Vagina (tissue), 2 donors: ENCODE results near the gene UBE2I. TPM values are rescaled to one million over a fixed set of nuclear protein-coding genes. Genes with fewer than 3 reads are reported as not detected.

Experiments used
- DNase-seq, 2 donors: peaks; one replicate each; pipeline ENCODE4 v3.0.0-alpha.2; 2017; ENCODE audit errors: extremely low spot score in 2 of 2
- H3K27ac ChIP-seq: fragments of 200-600 bp; sonication (generic); one replicate; pipeline ENCODE4 v1.5.1; 2019
- H3K27me3 ChIP-seq: fragments of 200-600 bp; sonication (generic); one replicate; pipeline ENCODE4 v1.5.1; 2019
- H3K36me3 ChIP-seq, 2 donors: fragments of 200-600 bp; sonication (generic); one replicate each; pipeline ENCODE4 v1.5.1; 2017 to 2019
- H3K4me1 ChIP-seq: fragments of 200-600 bp; sonication (generic); one replicate; pipeline ENCODE4 v1.5.1; 2019
- H3K4me3 ChIP-seq, 2 donors: fragments of 200-600 bp; sonication (generic); 1 replicate in 1 of 2; 2 replicates in 1 of 2; pipeline ENCODE4 v1.5.1; 2016 to 2019
- H3K9me3 ChIP-seq: fragments of 200-600 bp; sonication (generic); one replicate; pipeline ENCODE4 v1.5.1; 2019
- CTCF ChIP-seq, 3 experiments: fragments of 450-650 bp in 2 of 3; fragments of 200-600 bp in 1 of 3; sonication (generic) in 1 of 3; IDR thresholded peaks; one replicate each; pipeline ENCODE4 v1.5.1; 2017 to 2019; ENCODE audit warnings: antibody characterized with exemption in 3 of 3, mild to moderate bottlenecking in 2 of 3, moderate library complexity in 2 of 3
- POLR2A ChIP-seq, 2 donors: fragments of 450-650 bp; IDR thresholded peaks; one replicate each; pipeline ENCODE4 v1.6.1; 2017; ENCODE audit warnings: antibody characterized with exemption in 2 of 2, mild to moderate bottlenecking in 2 of 2, moderate library complexity in 2 of 2
- POLR2AphosphoS5 ChIP-seq, 2 donors: sonication (generic); formaldehyde crosslinking; IDR thresholded peaks; one replicate each; pipeline ENCODE4 v1.9.0; 2017; ENCODE audit warnings: antibody characterized with exemption in 2 of 2, mild to moderate bottlenecking in 2 of 2, low read depth in 1 of 2; ENCODE audit not compliant: insufficient read depth in 1 of 2
- intact Hi-C: fragments of 100-400 bp; cut with DNase I; formaldehyde crosslinking; loops from one replicate; pipeline ENCODE4 v1.15.1; 2023
- total RNA-seq: library from RNA; depleted of rRNA; stranded (reverse); fragments of >200 nt; gene quantifications from one replicate; pipeline ENCODE4 v1.2.3, GENCODE V29; 2016

UBE2I gene
- total RNA-seq, 1 donor from 2014 or later = 51.3 TPM

DNA sequence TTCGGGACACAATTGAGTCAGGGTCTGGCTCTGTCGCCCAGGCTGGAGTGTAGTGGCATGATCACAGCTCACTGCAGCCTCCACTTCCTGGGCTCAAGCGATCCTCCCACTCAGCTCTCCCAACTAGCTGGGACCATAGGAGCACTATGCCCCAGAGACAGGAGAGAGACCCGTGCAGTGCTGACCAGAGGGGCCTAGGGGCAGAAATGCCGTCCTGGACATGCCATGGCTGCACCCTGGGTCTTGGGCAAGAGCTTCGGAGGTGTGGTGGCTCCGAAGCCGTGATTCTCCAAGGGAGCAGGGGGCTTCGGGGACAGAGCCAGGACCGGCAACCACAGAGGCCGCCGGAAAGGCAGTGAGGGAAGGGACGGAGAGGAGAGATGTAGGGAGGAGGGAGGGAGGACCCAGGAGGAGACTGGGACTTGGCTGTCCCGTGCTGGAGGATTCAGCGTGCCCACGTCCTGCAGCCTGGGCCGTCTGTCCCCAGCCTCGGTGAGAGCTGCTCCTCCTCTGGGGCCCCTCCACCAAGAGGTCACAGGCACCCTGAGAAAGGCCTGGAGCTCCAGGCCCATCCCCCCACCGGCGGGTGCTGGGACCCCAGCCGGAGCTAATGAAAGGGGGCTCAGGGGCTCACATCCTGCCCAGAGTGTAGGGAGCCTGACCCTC, 31.7 kb upstream of the UBE2I start:
- DNase-seq = no peak
- no peak overlapping the region for H3K27ac ChIP-seq
- TF ChIP-seq POLR2AphosphoS5 (IDR thresholded peaks at IDR 0.05; ENCODE audit: insufficient read depth in 1 of 2, low read depth in 1 of 2) = no peak
- TF ChIP-seq CTCF (IDR thresholded peaks at IDR 0.05) = no peak
- no peak for TF ChIP-seq POLR2A (IDR thresholded peaks at IDR 0.05)
- intact Hi-C loops = no loop called here
- H3K4me3 ChIP-seq = no peak overlapping the region
- no peaks in the 10 kb centered on the region for H3K4me1 ChIP-seq
- H3K9me3 ChIP-seq = no peaks in the 10 kb centered on the region
- H3K36me3 ChIP-seq = no peaks in the 10 kb centered on the region
- H3K27me3 ChIP-seq = no peaks in the 10 kb centered on the region

GRCh38 chr16:1278477-1278876, 31.0 kb upstream of the UBE2I start:
- DNase-seq = no peak
- TF ChIP-seq CTCF (IDR thresholded peaks at IDR 0.05) = no peak
- TF ChIP-seq POLR2A (IDR thresholded peaks at IDR 0.05) = no peak
- no peak for TF ChIP-seq POLR2AphosphoS5 (IDR thresholded peaks at IDR 0.05; ENCODE audit: insufficient read depth in 1 of 2, low read depth in 1 of 2)
- no peaks in the 10 kb centered on the region for H3K9me3 ChIP-seq
- intact Hi-C loops = no loop called here
- no peak overlapping the region for H3K27ac ChIP-seq
- no peak overlapping the region for H3K4me3 ChIP-seq
- H3K4me1 ChIP-seq = no peaks in the 10 kb centered on the region
- H3K36me3 ChIP-seq = no peaks in the 10 kb centered on the region
- no peaks in the 10 kb centered on the region for H3K27me3 ChIP-seq

GRCh38 chr16:1279081-1279944, 30.1 kb upstream of the UBE2I start:
- Histone ChIP-seq H3K27me3 (no peaks in the 10 kb centered on the region), H3K9me3 (no peaks in the 10 kb centered on the region), H3K36me3 (no peaks in the 10 kb centered on the region), H3K4me1 (no peaks in the 10 kb centered on the region), H3K4me3 (no peak overlapping the region), H3K27ac (no peak overlapping the region)
- DNase-seq = no peak
- intact Hi-C loops = no loop called here
- TF ChIP-seq POLR2A (IDR thresholded peaks at IDR 0.05) (no peak), POLR2AphosphoS5 (IDR thresholded peaks at IDR 0.05; ENCODE audit: insufficient read depth in 1 of 2, low read depth in 1 of 2) (no peak), CTCF (IDR thresholded peaks at IDR 0.05) (no peak)

- Histone ChIP-seq H3K9me3 (no peaks in the 10 kb centered on the region), H3K27me3 (no peaks in the 10 kb centered on the region), H3K36me3 (no peaks in the 10 kb centered on the region), H3K4me1 (no peaks in the 10 kb centered on the region), H3K27ac (no peak overlapping the region), H3K4me3 (no peak overlapping the region)
- TF ChIP-seq POLR2AphosphoS5 (IDR thresholded peaks at IDR 0.05; ENCODE audit: insufficient read depth in 1 of 2, low read depth in 1 of 2) (no peak), POLR2A (IDR thresholded peaks at IDR 0.05) (no peak), CTCF (IDR thresholded peaks at IDR 0.05) (no peak)
- no peak for DNase-seq
- intact Hi-C loops = no loop called here
Measured at GRCh38 chr16:1279945-1280589, 29.4 kb upstream of the UBE2I start.
